GM18867 (cell line): ENCODE data around the gene U2AF1L4.

Source experiments
- ATAC-seq: cut with Tn5 transposase; IDR thresholded peaks from one replicate; pipeline ENCODE4 v1.9.1; 2021; ENCODE audit warnings: mild to moderate bottlenecking, moderate library complexity; ENCODE audit not compliant: unreplicated experiment

Gene U2AF1L4

GRCh38 chr19:35757749-35758608 is 12.8 kb upstream of the U2AF1L4 start, which contains the start of gene PROSER3:
TSS of gene PROSER3 (plus strand) at chr19:35758176. CDS start at chr19:35758216, 40 bp downstream.
- ATAC-seq, result peak; percentile 93

- no peak for ATAC-seq
Observed at GRCh38 chr19:35757231-35757748, 12.1 kb upstream of the U2AF1L4 start.

GRCh38 chr19:35756377-35757230 is 11.4 kb upstream of the U2AF1L4 start, which contains the start of gene HSPB6:
TSS of gene HSPB6 (minus strand) at chr19:35757029. CDS start at chr19:35757008, 21 bp downstream.
- no peak for ATAC-seq

- no peak for ATAC-seq
Observed at GRCh38 chr19:35755550-35756376, 10.5 kb upstream of the U2AF1L4 start.

GRCh38 chr19:35755131-35755549 is 9.9 kb upstream of the U2AF1L4 start:
- ATAC-seq, result no peak

- ATAC-seq, result no peak
Observed at GRCh38 chr19:35754370-35755130, 9.3 kb upstream of the U2AF1L4 start.

GRCh38 chr19:35753634-35754369 is 8.6 kb upstream of the U2AF1L4 start:
- no peak for ATAC-seq

- ATAC-seq, result no peak
Observed at GRCh38 chr19:35752746-35753350, 7.6 kb upstream of the U2AF1L4 start.

- no peak for ATAC-seq
Observed at GRCh38 chr19:35751839-35752745, 6.9 kb upstream of the U2AF1L4 start.

GRCh38 chr19:35750167-35750566 is 4.9 kb upstream of the U2AF1L4 start:
- ATAC-seq, result no peak

- peak; percentile 63 for ATAC-seq
Observed at GRCh38 chr19:35748106-35749020, 3.1 kb upstream of the U2AF1L4 start, which contains the start of gene LIN37. TSS of gene LIN37 (plus strand) at chr19:35748576. CDS start at chr19:35748725, 149 bp downstream.

GRCh38 chr19:35746531-35746930 is 1.3 kb upstream of the U2AF1L4 start:
- ATAC-seq, result no peak

GRCh38 chr19:35746087-35746462 is 857 bp upstream of the U2AF1L4 start:
- no peak for ATAC-seq

GRCh38 chr19:35744430-35745327 is 539 bp downstream of the U2AF1L4 start:
- peak; percentile 41 for ATAC-seq

- ATAC-seq, result no peak
Observed at GRCh38 chr19:35743640-35744429, 1.4 kb downstream of the U2AF1L4 start.
